HepG2 (cell line): ENCODE data around the gene ZNF507. TPM values are rescaled to one million over a fixed set of nuclear protein-coding genes. Genes with fewer than 3 reads are reported as not detected.
A peak's percentile ranks its signal among the peaks of the same experiment; 100 is the strongest.

Source experiments
- CEBPB ChIP-seq: IDR thresholded peaks from 2 replicates; pipeline ENCODE4 v1.6.1; 2011; ENCODE audit warnings: low read depth, low read length, improper control_type of control experiment, borderline replicate concordance
- CREM ChIP-seq, 2 experiments: sonication (generic) in 1 of 2; formaldehyde crosslinking in 1 of 2; IDR thresholded peaks; 2 replicates each; pipeline versions ENCODE4 v1.4.0 to v1.6.1; 2016 to 2020; ENCODE audit warnings: antibody characterized with exemption in 1 of 2, mild to moderate bottlenecking in 1 of 2, missing genetic modification reagents in 1 of 2
- FOXK1 ChIP-seq: sonication (generic); formaldehyde crosslinking; IDR thresholded peaks from 2 replicates; pipeline ENCODE4 v1.4.0; 2020; ENCODE audit warnings: low read depth, missing genetic modification reagents, borderline replicate concordance
- FOXO1 ChIP-seq: sonication (generic); formaldehyde crosslinking; IDR thresholded peaks from 2 replicates; pipeline ENCODE4 v1.4.0; 2020; ENCODE audit warnings: missing genetic modification reagents
- HDAC1 ChIP-seq: sonication (generic); formaldehyde crosslinking; IDR thresholded peaks from 2 replicates; pipeline ENCODE4 v1.5.1; 2020; ENCODE audit warnings: mild to moderate bottlenecking, missing genetic modification reagents
- NCOA2 ChIP-seq: sonication (generic); formaldehyde crosslinking; IDR thresholded peaks from 2 replicates; pipeline ENCODE4 v1.8.0; 2022; ENCODE audit warnings: inconsistent platforms
- NCOR1 ChIP-seq: fragments of 200-600 bp; sonication (generic); IDR thresholded peaks from 2 replicates; pipeline ENCODE4 v1.7.0; 2017; ENCODE audit warnings: antibody characterized with exemption, low read length, borderline replicate concordance
- NR2F2 ChIP-seq: IDR thresholded peaks from 2 replicates; pipeline ENCODE4 v1.6.1; 2012; ENCODE audit warnings: low read depth, inconsistent platforms, borderline replicate concordance
- SKI ChIP-seq: fragments of 450-650 bp; IDR thresholded peaks from one replicate; pipeline ENCODE4 v1.6.1; 2018; ENCODE audit warnings: mild to moderate bottlenecking; ENCODE audit not compliant: partially characterized antibody
- TBX2 ChIP-seq: sonication (generic); formaldehyde crosslinking; IDR thresholded peaks from 2 replicates; pipeline ENCODE4 v1.5.0; 2020; ENCODE audit warnings: missing genetic modification reagents, mild to moderate bottlenecking, borderline replicate concordance
- THYN1 ChIP-seq: sonication (generic); formaldehyde crosslinking; IDR thresholded peaks from 2 replicates; pipeline ENCODE4 v1.8.1; 2023; ENCODE audit warnings: low read depth, mild to moderate bottlenecking, moderate library complexity, missing genetic modification reagents, borderline replicate concordance
- ZC3H4 ChIP-seq: sonication (generic); formaldehyde crosslinking; IDR thresholded peaks from 2 replicates; pipeline ENCODE4 v1.4.0; 2020; ENCODE audit warnings: missing genetic modification reagents, borderline replicate concordance
- ZNF446 ChIP-seq: sonication (generic); formaldehyde crosslinking; IDR thresholded peaks from 2 replicates; pipeline ENCODE4 v1.5.0; 2020; ENCODE audit warnings: mild to moderate bottlenecking, missing genetic modification reagents
- ZNF629 ChIP-seq: sonication (generic); formaldehyde crosslinking; conservative IDR thresholded peaks from 2 replicates; pipeline ENCODE4 v1.5.0; 2020; ENCODE audit warnings: missing genetic modification reagents
- ZNF780A ChIP-seq: sonication (generic); formaldehyde crosslinking; IDR thresholded peaks from 2 replicates; pipeline ENCODE4 v1.8.0; 2022; ENCODE audit warnings: mild to moderate bottlenecking, missing genetic modification reagents, moderate library complexity
- polyA plus RNA-seq, 8 experiments: library from polyadenylated mRNA; depleted of rRNA in 3 of 8; stranded (reverse) in 7 of 8; unstranded in 1 of 8; fragments of >200 nt; fragmentation: Illumina TruSeq in 4 of 8; extraction: Trizol in 4 of 8; gene quantifications; 2 replicates each; pipeline versions ENCODE4 v1.2.1 to v1.2.3, GENCODE V29; 2011 to 2016; ENCODE audit warnings: low read depth in 4 of 8, missing spikeins in 1 of 8, mixed read lengths in 1 of 8; ENCODE audit not compliant: insufficient read depth in 1 of 8
- total RNA-seq, 5 experiments: library from RNA; depleted of rRNA; stranded (reverse); fragments of >200 nt; fragmentation: Illumina TruSeq; extraction: Trizol; gene quantifications; 2 replicates each; pipeline ENCODE4 v1.2.3, GENCODE V29; 2016; ENCODE audit warnings: low read depth in 1 of 5
- TF ChIP-seq, protein P1 (sequence below): IDR thresholded peaks from 2 replicates; pipeline ENCODE4 v1.6.1; 2012; ENCODE audit warnings: low read depth, low read length, improper control_type of control experiment
- TF ChIP-seq, protein P2 (sequence below): sonication (generic); formaldehyde crosslinking; IDR thresholded peaks from 2 replicates; pipeline ENCODE4 v1.5.0; 2020; ENCODE audit warnings: missing genetic modification reagents
- TF ChIP-seq, protein P3 (sequence below): IDR thresholded peaks from 2 replicates; pipeline ENCODE4 v1.6.1; 2016; ENCODE audit warnings: missing genetic modification reagents, missing compliant biosample characterization
- TF ChIP-seq, protein P4 (sequence below): sonication (generic); formaldehyde crosslinking; IDR thresholded peaks from 2 replicates; pipeline ENCODE4 v1.4.0; 2020; ENCODE audit warnings: missing genetic modification reagents
- TF ChIP-seq, protein P5 (sequence below): sonication (generic); formaldehyde crosslinking; IDR thresholded peaks from 2 replicates; pipeline ENCODE4 v1.4.0; 2020; ENCODE audit warnings: mild to moderate bottlenecking, missing genetic modification reagents
- TF ChIP-seq, protein P6 (sequence below): IDR thresholded peaks from 2 replicates; pipeline ENCODE4 v1.6.1; 2012; ENCODE audit warnings: inconsistent platforms
- TF ChIP-seq, protein P7 (sequence below): sonication (generic); formaldehyde crosslinking; IDR thresholded peaks from 2 replicates; pipeline ENCODE4 v1.4.0; 2020; ENCODE audit warnings: missing genetic modification reagents

The ZNF507 gene
- total and polyA plus RNA-seq, 2 of the 13 experiments (the other 11 are each of a cell fraction or from before 2014, with no cell fraction given), result 7.3 to 10.9 TPM

DNA sequence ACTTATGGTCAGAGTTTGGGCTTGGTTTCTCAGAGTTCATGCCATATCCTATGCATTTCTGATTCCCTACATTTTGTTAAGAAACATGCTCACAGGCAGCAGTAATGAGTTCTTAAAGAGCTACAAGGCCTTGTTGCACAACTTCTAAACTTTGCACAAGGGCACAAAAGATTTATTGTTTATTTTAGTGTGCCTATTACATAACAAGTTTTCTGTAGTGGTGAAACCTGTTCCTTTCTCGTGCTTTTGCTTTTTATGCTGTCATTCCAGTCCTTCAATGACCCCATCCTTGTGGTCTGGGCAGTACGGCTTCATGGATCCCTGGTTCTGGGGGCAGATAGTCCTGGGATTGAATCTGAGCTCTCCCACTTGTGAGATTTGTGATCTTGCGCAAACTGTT is 17.8 kb downstream of the ZNF507 start (continued):
- TF ChIP-seq, protein P1, sequence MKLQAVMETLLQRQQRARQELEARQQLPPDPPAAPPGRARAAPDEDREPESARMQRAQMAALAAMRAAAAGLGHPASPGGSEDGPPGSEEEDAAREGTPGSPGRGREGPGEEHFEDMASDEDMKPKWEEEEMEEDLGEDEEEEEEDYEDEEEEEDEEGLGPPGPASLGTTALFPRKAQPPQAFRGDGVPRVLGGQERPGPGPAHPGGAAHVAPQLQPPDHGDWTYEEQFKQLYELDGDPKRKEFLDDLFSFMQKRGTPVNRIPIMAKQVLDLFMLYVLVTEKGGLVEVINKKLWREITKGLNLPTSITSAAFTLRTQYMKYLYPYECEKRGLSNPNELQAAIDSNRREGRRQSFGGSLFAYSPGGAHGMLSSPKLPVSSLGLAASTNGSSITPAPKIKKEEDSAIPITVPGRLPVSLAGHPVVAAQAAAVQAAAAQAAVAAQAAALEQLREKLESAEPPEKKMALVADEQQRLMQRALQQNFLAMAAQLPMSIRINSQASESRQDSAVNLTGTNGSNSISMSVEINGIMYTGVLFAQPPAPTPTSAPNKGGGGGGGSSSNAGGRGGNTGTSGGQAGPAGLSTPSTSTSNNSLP, result peak; percentile 38; the same call in 1 of the 2 replicates
- TF ChIP-seq, protein P2, sequence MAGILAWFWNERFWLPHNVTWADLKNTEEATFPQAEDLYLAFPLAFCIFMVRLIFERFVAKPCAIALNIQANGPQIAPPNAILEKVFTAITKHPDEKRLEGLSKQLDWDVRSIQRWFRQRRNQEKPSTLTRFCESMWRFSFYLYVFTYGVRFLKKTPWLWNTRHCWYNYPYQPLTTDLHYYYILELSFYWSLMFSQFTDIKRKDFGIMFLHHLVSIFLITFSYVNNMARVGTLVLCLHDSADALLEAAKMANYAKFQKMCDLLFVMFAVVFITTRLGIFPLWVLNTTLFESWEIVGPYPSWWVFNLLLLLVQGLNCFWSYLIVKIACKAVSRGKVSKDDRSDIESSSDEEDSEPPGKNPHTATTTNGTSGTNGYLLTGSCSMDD (CRISPR knock-in tag), result no peak
- TF ChIP-seq, protein P3, sequence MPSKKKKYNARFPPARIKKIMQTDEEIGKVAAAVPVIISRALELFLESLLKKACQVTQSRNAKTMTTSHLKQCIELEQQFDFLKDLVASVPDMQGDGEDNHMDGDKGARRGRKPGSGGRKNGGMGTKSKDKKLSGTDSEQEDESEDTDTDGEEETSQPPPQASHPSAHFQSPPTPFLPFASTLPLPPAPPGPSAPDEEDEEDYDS, result no peak; the same call in 1 of the 2 replicates
- TF ChIP-seq ZNF446 (no peak), CREM (IDR thresholded peaks at IDR 0.05) (peak; percentile 67), CREM (CRISPR knock-in tag; IDR thresholded peaks at IDR 0.05) (no peak), NCOA2 (CRISPR knock-in tag) (peak; percentile 85), ZNF629 (CRISPR knock-in tag) (no peak), HDAC1 (CRISPR knock-in tag) (peak; percentile 69), ZNF780A (no peak), THYN1 (CRISPR knock-in tag) (no peak), ZC3H4 (CRISPR knock-in tag) (no peak), NR2F2 (0 out of 2 replicates have a peak, but pooled peaks have one; percentile 37), FOXK1 (CRISPR knock-in tag) (peak; percentile 89; the same call in 1 of the 2 replicates), FOXO1 (peak; percentile 73; the same call in 1 of the 2 replicates), SKI (peak; percentile 35), TBX2 (peak; percentile 72), NCOR1 (peak; percentile 92; the same call in 1 of the 2 replicates), CEBPB (peak; percentile 98)
- TF ChIP-seq, protein P4, sequence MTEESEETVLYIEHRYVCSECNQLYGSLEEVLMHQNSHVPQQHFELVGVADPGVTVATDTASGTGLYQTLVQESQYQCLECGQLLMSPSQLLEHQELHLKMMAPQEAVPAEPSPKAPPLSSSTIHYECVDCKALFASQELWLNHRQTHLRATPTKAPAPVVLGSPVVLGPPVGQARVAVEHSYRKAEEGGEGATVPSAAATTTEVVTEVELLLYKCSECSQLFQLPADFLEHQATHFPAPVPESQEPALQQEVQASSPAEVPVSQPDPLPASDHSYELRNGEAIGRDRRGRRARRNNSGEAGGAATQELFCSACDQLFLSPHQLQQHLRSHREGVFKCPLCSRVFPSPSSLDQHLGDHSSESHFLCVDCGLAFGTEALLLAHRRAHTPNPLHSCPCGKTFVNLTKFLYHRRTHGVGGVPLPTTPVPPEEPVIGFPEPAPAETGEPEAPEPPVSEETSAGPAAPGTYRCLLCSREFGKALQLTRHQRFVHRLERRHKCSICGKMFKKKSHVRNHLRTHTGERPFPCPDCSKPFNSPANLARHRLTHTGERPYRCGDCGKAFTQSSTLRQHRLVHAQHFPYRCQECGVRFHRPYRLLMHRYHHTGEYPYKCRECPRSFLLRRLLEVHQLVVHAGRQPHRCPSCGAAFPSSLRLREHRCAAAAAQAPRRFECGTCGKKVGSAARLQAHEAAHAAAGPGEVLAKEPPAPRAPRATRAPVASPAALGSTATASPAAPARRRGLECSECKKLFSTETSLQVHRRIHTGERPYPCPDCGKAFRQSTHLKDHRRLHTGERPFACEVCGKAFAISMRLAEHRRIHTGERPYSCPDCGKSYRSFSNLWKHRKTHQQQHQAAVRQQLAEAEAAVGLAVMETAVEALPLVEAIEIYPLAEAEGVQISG (CRISPR knock-in tag), result no peak
- TF ChIP-seq, protein P5, sequence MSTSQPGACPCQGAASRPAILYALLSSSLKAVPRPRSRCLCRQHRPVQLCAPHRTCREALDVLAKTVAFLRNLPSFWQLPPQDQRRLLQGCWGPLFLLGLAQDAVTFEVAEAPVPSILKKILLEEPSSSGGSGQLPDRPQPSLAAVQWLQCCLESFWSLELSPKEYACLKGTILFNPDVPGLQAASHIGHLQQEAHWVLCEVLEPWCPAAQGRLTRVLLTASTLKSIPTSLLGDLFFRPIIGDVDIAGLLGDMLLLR, result no peak
- TF ChIP-seq, protein P6, sequence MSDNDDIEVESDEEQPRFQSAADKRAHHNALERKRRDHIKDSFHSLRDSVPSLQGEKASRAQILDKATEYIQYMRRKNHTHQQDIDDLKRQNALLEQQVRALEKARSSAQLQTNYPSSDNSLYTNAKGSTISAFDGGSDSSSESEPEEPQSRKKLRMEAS, result no peak
- TF ChIP-seq, protein P7, sequence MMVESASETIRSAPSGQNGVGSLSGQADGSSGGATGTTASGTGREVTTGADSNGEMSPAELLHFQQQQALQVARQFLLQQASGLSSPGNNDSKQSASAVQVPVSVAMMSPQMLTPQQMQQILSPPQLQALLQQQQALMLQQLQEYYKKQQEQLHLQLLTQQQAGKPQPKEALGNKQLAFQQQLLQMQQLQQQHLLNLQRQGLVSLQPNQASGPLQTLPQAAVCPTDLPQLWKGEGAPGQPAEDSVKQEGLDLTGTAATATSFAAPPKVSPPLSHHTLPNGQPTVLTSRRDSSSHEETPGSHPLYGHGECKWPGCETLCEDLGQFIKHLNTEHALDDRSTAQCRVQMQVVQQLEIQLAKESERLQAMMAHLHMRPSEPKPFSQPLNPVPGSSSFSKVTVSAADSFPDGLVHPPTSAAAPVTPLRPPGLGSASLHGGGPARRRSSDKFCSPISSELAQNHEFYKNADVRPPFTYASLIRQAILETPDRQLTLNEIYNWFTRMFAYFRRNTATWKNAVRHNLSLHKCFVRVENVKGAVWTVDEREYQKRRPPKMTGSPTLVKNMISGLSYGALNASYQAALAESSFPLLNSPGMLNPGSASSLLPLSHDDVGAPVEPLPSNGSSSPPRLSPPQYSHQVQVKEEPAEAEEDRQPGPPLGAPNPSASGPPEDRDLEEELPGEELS, result peak; percentile 84
